T follicular helper cell (primary cell): ENCODE measurements around the gene AMELY.
"Not testable (repeated sequence)": the region's sequence is repeated elsewhere in the genome, so short reads cannot be mapped to it uniquely, and the experiment has no call there.

Experiments used
- DNase-seq: peaks from one replicate; pipeline ENCODE4 v3.0.0-alpha.2; 2020; ENCODE audit warnings: low read depth
- total RNA-seq, 2 experiments: gene quantifications; one replicate each; lab custom pipeline; 2026; lab: John Stamatoyannopoulos, UW

The AMELY gene, protein sequence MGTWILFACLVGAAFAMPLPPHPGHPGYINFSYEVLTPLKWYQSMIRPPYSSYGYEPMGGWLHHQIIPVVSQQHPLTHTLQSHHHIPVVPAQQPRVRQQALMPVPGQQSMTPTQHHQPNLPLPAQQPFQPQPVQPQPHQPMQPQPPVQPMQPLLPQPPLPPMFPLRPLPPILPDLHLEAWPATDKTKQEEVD
- 0 reads per million in 2 experiments for total RNA-seq

DNA sequence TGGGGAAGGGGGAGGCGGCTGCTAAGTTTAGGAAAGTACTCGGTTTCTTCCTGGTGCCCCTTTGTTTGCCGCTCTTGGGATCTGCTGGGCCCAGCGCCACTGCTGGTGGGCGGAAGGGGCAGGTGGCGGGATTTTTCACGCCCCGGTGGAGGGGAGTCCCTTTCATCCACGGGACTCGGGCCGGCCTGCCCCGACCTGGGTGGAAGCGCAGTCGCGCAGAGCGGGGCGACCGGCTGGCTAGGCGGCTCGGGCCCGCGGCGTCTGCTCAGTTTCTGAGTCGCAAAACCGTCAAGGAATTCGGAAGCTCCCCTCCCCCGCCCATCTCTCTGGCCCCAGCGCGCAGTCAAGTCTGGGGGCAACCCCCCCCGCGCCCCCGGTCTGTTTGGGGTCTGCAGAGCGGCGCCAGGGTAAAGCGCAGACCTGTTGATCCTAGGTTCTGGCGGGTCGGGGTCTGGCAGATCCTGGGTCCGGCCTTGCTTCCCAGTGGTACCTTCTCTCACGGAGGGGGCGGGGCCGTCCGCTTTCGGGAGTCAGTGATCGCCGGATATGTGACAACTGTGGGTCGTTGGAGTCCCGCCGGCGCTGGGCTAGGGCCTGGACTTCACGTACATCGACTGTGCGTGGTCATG is at the start of gene AMELY:
Gene AMELY (minus strand): TSS at position 500 of the 629 bp plus-strand sequence. CDS start 39,144 bp downstream, outside the sequence.
- no peak for DNase-seq

DNA sequence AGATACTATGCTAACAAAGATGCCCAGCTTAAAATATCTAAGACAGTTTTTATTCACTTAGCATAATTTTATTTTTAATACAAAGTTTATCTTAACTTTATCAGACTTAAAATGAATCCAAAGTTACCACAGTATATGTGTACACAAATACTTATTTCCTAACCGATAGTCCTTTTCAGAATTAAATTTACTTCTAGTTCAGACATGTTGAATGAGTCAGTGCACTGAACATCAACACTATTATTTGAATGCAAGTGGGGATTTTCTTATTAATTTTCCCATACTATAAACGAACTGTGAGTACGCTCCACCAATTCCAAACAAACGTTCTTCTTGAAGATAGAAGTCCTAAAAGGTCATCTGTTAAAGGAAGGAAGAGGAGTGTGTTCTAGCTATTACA is 38.4 kb upstream of the AMELY start:
- no peak for DNase-seq

DNA sequence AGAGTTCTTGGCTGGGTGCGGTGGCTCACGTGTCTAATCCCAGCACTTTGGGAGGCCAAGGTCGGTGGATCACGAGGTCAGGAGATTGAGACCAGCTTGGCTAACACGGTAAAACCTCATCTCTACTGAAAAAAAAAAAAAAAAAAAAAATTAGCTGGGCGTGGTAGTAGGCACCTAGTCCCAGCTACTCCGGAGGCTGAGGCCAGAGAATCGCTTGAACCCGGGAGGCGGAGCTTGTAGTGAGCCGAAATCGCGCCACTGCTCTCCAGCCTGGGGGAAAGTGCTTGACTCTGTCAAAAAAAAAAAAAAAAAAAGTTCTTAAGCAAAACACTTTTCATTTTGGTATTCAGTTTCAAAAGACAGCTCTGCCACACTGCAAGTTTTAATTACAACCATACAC is 36.8 kb upstream of the AMELY start:
- DNase-seq: no peak

DNA sequence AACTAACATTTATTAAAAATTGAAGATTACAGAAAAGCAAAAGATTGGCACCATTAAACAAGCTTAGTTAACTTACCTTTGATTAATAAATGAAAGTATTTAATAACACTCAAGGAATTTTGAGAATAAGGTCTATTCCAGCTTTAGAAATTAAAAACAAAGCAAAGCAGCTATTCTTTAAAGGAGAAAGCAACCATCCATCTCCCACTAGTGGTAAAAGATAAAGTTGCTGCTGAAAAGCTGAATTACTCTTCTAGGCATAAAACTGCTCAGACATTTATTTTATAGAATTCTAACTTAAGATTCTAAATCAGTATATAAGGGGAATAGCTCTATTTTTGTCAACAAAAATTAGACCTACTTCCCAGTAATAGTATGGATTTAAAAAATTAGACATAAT is 36.1 kb upstream of the AMELY start:
- DNase-seq: no peak

DNA sequence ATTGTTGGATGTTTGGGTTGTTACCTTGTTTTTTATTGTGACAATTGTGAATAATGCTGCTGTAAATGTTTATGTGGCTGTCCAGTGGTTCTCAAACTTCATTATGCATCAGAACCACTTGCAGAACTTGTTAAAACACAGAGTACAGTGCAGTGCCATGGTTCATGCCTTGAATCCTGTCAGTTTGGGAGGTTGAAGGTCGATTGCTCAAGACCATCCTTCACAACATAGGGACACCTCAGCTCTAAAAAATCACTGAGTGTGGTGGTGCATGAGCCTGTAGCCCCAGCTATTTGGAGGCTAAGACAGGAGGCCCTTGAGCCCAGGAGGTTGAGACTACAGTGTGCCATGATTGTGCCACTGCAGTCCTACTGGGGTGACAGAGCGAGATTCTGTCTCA is 23.9 kb upstream of the AMELY start:
- DNase-seq: no peak

DNA sequence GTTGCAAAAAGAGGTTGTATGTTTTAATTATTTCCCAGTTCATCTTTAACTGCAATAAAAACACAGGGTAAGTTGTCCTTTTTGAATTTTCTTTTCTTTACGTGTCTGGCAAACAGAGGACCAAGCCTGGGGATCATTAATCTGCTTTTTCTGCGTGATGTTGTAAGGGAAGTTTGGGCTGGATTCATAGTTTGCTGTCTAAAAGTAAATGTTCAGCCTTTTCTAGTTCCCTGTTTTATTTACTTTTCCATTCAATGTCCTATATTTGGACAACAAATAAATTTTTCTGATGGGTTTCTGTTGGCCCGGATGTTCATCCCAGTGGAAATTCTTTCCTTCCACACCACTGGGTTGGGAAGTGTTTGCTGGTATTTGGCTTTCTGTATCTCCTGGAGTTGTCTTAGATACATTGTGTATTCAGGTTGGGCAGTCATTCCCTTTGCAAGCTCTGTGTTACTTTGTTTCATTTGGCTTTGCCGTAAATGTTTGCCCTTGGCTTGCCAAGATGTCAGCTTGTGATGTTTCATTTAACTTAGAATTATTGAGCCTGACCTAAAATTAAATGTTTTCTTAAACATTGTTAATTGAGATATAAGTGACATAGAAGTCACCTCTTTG is 20.3 kb upstream of the AMELY start:
- DNase-seq: no peak

DNA sequence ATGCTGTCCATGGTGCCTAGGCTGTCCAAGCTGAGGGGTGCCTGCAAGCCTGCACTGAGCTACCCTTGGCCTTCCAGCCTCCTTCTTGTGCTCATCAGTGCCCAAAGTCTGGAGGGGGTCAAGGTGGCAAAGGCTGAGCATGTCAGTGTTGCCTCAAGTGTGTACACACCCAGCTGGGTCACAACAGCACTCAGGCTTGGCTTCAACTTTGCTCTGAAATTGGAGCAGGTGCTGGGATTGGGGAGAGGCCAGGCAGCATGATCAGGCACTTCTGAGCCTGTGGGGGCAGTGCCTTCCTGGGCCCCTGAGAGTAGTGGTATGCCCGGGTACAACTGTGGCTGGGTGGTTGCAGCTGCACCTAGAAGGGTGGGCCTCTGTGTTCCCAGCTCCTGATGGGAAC is 17.7 kb upstream of the AMELY start:
- no peak for DNase-seq

DNA sequence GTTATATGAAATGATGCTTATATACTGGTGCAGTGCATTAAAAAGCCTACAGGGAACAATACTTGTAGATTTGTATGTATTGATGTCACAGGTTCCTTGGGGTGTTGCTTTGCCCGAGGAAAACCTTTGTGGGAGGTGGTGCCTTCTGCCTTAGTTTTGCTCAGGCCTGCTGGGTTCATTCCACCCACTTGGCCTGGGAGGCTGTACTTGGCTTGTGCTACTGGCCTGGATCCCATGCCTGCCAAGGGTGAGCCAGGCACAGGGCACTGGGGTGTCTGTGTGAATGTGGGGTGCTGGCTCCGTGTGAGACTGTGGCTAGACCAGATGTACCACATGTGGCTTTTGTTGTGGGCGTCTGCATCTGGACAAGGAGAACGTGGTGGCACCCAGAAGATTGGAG is 16.7 kb upstream of the AMELY start:
- DNase-seq: no peak

DNA sequence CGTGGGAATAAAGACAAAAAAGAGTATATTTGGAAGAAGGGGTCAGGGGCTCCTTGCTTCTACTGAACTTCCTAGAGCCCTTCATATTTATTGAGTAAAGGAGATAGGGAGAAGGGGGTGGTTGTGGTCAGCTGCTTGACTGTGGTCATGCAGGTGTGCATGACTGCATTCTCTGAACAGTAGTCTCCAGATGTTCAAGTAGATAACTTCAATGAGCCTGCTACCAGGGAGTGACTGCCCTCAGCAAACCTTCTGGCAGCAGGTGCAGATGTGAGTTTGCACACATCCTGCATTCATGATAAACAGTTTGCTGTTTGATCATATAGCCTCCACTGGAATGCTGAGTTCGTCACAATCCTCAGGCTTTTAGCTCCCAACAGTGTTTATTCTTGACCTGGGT is 9.5 kb upstream of the AMELY start:
- DNase-seq: no peak

DNA sequence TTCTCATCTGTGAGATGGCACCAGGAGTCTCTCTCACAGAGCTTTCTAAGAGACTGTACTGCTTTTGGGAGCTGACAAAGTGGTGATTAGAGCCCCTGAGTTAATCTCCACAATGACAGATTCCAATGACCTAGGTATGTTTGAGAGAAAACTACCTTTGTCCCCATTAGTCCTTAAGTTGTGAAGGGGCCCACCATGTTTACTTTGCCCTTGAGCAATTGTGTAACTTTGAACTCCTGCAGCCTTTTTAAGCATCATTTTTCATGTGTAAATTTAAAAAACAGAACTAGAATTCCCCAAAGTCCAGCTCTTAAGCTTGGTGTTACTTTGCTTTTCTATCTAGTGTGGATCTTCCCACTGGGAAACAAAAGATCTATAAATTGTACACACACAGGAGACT is 1.8 kb upstream of the AMELY start:
- DNase-seq: no peak

DNA sequence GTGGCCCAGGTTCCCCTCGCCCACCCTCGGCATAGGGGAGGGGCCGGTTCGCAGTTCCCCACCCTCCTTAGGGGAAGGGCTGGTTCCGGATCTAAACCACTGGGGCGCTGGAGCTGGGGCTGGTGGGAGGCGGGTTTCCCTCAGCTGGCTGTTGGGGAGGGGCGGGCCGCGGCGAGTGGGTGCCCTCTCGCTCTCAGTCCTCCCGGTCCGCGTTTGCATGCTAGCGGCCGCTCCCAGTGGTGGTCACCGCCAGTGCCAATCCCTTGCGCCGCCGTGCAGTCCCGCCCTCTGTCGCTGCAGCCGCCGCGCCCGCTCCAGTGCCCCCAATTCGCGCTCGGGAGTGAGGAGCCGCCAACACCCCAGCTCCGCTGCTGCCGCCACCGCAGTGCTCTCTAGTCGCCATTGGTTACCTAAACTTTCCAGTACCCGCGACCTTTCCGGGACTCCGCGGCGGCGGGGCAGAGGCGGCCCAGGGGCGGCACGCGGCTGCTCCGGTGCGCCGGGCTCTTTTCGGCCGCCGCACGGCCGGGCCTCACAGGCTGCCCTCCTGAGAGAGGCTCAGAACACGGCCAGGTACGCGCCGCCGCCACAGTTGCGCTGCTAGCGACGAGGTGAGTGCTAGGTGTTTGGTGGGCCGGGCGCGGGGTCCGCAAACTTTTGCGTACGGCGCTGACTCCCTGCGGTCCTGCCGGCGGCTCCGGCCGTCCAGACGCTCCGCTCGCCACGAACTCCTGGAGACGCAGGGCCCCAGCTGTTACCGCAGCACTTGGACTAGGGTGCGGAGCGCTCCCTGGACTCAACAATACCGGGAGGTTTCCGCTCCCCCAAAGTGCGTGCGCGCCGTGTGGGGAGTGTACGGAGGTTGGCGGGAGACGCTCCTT is 940 bp downstream of the AMELY start, which contains the start of gene TBL1Y:
Gene TBL1Y (plus strand): TSS at position 326 of the 881 bp plus-strand sequence. CDS start 114,388 bp downstream, outside the sequence.
- DNase-seq: no peak

DNA sequence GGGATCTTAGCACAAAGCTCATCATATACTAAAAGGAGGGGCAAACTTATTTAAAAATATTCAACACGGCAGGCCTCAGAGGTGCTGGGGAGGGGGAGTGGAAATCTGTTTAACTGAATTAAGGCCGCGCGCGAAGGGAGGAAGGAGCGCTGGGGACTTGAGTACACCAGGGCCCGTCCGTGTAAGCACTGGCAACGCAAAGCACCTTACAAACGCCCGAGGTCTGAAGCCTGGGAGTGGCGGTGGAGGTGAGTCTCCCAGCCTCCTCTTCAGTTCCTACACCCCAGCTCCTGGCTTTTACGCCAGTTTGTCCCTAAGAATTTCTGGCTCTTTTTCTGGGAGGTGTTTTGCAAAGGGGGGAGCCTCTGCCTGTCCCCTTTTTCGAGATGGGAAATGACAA is 1.7 kb downstream of the AMELY start:
- no peak for DNase-seq

DNA sequence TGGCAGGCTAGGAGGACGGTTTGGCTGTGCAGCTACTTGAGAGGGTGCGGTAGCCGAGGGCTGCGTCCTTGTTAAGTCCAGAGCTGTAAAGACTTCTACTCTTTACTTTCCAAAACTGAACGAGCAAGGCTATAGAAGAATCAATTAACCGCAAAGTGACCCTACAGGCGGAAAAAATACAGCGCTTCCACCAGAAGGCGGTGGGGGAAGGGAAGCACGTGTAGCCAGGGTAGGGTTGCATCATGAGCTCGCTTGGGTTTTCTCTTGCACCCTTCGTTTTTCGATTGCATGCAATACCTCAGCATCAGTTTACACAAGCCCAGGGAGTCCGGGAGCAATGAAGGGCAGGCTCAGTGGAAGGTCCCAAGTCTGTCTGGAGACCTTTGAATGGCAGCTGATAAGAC is 2.4 kb downstream of the AMELY start:
- no peak for DNase-seq

DNA sequence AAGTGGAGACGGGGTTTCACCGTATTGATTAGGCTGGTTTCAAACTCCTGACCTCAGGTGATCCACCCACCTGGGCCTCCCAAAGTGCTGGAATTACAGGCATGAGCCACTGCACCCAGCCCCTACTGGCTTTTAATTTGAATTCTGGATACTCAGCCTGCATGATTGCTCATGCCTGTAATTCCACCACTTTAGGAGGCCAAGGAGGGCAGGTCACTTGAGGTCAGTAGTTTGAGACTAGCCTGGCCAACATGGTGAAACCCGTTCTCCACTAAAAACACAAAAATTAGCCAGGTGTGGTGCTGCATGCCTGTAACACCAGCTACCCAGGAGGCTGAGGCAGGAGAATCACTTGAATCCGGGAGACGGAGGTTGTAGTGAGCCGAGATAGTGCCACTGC is 3.5 kb downstream of the AMELY start:
- not testable (repeated sequence) for DNase-seq

DNA sequence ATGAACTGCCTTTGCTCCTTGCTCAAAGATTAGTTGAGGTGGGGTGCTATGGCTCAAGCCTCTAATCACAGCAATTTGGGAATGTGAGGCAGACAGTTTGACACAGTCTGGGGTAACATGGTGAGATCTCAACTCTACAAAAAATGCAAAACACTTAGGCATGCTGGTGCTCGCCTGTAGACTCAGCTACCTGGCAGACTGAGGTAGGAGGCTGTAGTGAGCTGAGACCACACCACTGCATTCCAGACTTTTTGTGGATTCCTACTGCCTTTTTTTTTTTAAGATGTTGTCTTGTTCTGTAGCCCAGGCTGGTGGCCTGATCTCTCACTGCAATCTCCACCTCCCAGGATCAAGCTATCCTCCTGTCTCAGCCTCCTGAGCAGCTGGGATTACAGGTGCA is 4.0 kb downstream of the AMELY start:
- DNase-seq: no peak

DNA sequence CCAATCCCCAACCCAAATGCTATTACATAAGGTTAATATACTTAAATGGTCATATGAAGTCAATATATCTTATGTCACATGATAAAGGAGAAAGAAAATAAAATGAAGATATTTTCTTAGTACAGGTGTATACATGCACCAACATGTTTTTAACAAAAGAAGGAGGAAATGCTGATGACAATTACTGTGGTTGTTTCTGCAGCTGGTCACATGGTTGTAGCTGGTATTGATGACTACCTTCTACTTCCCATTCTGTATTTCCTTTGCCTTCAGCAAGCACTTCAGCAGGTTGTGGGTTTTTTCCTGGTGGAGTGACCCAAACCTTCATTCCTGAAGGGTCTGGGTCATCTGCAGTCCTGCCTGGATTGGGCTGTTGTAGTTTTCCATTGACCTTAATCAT is 9.4 kb downstream of the AMELY start:
- DNase-seq: not testable (repeated sequence)

DNA sequence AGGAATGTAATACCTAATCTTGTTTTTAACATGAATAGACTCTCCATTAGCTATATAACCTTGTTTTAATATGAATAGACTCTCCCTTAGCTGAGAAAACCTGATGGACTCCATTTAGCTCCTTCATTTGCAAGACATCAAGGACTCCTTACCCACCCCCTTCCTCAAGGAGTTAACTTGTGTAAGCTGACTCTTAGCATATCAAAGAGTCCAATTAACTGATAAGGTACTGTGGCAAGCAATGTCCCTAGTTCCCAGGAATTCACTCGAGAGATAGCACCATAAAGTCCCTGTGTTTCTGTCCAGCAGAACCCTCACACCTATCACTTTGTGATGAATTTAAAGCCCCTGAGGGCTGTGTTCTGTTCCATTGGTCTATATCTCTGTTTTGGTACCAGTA is 16.3 kb downstream of the AMELY start:
- no peak for DNase-seq

DNA sequence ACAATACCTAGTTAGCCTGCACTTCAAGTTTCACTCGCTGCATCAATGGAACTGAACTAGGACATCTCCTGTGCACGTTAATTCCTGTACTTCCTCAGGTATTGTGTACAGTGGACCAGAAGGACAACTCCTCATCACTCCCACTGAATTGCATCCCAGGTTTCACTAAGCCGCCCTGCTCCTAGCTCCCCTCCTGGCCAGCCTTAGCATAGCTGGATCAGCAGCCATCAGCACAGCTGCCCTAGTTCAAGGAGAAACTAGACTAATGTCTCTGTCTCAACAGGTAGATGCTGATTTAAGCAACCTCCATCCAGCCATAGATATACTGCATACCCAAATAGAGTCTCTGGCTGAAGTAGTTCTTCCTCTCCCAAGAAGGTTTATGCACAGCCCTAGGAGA is 17.1 kb downstream of the AMELY start:
- no peak for DNase-seq

DNA sequence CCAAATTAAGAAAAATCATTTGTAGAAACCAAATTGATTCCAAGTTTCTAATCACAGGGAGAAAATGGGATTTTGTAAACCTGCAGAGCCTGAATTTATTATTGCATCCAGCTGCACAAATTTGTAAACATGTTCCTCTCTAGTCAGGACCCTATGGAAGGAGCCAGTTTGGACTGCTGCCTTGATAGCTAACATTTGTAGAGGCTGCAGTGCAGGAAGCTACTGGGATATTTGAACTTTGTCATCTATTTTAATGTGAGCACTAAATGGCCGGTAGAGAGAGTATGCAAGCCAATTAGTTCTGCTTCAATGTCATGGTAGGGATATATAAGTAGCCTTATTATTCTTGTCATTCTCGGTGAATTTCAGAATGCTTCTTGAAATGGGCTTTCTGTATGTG is 62.2 kb downstream of the AMELY start:
- DNase-seq: no peak

DNA sequence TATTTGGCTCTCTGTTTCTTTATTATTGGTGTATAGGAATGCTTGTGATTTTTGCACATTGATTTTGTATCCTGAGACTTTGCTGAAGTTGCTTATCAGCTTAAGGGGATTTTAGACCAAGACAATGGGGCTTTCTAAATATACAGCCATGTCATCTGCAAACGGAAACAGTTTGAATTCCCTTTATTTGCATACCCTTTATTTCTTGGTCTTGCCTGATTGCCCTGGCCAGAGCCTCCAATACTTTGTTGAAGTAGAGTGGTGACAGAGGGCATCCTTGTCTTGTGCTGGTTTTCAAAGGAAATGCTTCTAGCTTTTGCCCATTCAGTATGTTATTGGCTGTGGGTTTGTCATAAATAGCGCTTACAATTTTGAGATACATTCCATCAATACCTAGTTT is 68.9 kb downstream of the AMELY start:
- DNase-seq: not testable (repeated sequence)
